ENCODE measurements around the gene CAMSAP3.

Gene CAMSAP3

GRCh38 chr19:7612282-7613274 lies 16.9 kb downstream of the CAMSAP3 start:
- DNase-seq, result no peak

- no peak for DNase-seq
Measured at GRCh38 chr19:7614859-7615741, 19.4 kb downstream of the CAMSAP3 start.

- no peak for DNase-seq
Measured at GRCh38 chr19:7617172-7617571, 21.5 kb downstream of the CAMSAP3 start.

- DNase-seq, result no peak
Measured at GRCh38 chr19:7617735-7618134, 22.1 kb downstream of the CAMSAP3 start.

GRCh38 chr19:7618348-7618747 lies 22.7 kb downstream of the CAMSAP3 start:
- no peak for DNase-seq

GRCh38 chr19:7618771-7619510 lies 23.3 kb downstream of the CAMSAP3 start:
- DNase-seq, result no peak

- no peak for DNase-seq
Measured at GRCh38 chr19:7619671-7620441, 24.2 kb downstream of the CAMSAP3 start.

- no peak for DNase-seq
Measured at GRCh38 chr19:7620442-7621412, 25.1 kb downstream of the CAMSAP3 start.

- no peak for DNase-seq
Measured at GRCh38 chr19:7622933-7623685, 27.4 kb downstream of the CAMSAP3 start.

- no peak for DNase-seq
Measured at GRCh38 chr19:7623725-7624603, 28.3 kb downstream of the CAMSAP3 start.

- DNase-seq, result no peak
Measured at GRCh38 chr19:7624810-7625209, 29.1 kb downstream of the CAMSAP3 start.

- DNase-seq, result no peak
Measured at GRCh38 chr19:7625763-7626372, 30.2 kb downstream of the CAMSAP3 start.

GRCh38 chr19:7627166-7627565 lies 31.5 kb downstream of the CAMSAP3 start:
- no peak for DNase-seq

- DNase-seq, result no peak
Measured at GRCh38 chr19:7628589-7629311, 33.1 kb downstream of the CAMSAP3 start.

- peak; percentile 83 for DNase-seq
Measured at GRCh38 chr19:7629347-7630054, 33.8 kb downstream of the CAMSAP3 start, which contains the start of the genes PET100 and XAB2. PET100 (plus strand) TSS chr19:7629793; CDS start chr19:7629834, 41 bp downstream. XAB2 (minus strand) TSS chr19:7629545; CDS start chr19:7629527, 18 bp downstream.

- no peak for DNase-seq
Measured at GRCh38 chr19:7631577-7631976, 35.9 kb downstream of the CAMSAP3 start.

All from GOT3 (cell line).